K562 (cell line): Measurements from ENCODE around the gene SCAP.

Experiments used
- BRF1 ChIP-seq: IDR thresholded peaks from 3 replicates; pipeline ENCODE4 v1.6.1; 2011; ENCODE audit warnings: borderline replicate concordance, mild to moderate bottlenecking; ENCODE audit not compliant: insufficient read length; ENCODE audit errors: extremely low read depth
- JUN ChIP-seq, 2 experiments: sonication (generic) in 1 of 2; formaldehyde crosslinking in 1 of 2; IDR thresholded peaks; 2 replicates each; pipeline versions ENCODE4 v1.6.1 to v1.8.0; 2012 to 2022; ENCODE audit warnings: borderline replicate concordance in 2 of 2, mild to moderate bottlenecking in 2 of 2, improper control_type of control experiment in 1 of 2, low read depth in 1 of 2, low read length in 1 of 2, missing genetic modification reagents in 1 of 2
- KLF1 ChIP-seq: fragments of 450-650 bp; IDR thresholded peaks from 2 replicates; pipeline ENCODE4 v1.6.1; 2016; ENCODE audit warnings: missing genetic modification characterization, missing compliant biosample characterization
- PPARD ChIP-seq: fragments of 250-450 bp; sonication (Bioruptor Pico); IDR thresholded peaks from 2 replicates; pipeline ENCODE4 v1.8.0; 2022; ENCODE audit warnings: inconsistent platforms, mild to moderate bottlenecking, moderate library complexity
- SMC3 ChIP-seq: conservative IDR thresholded peaks from 2 replicates; pipeline ENCODE4 v1.6.1; 2011; ENCODE audit warnings: low read depth, low read length, improper control_type of control experiment; ENCODE audit not compliant: insufficient read depth
- ZNF175 ChIP-seq: fragments of 200-800 bp; sonication (Bioruptor generic); IDR thresholded peaks from 2 replicates; pipeline ENCODE4 v1.6.1; 2016; ENCODE audit warnings: low read depth, mild to moderate bottlenecking, missing genetic modification characterization, missing compliant biosample characterization
- ZNF644 ChIP-seq: fragments of 200-800 bp; sonication (Bioruptor generic); IDR thresholded peaks from 2 replicates; pipeline ENCODE4 v1.6.1; 2016; ENCODE audit warnings: low read depth, missing genetic modification characterization, missing compliant biosample characterization
- TF ChIP-seq, protein P1 (sequence below): fragments of 200-800 bp; sonication (Bioruptor generic); IDR thresholded peaks from 2 replicates; pipeline ENCODE4 v1.6.1; 2016; ENCODE audit warnings: missing genetic modification characterization, missing compliant biosample characterization

DNA sequence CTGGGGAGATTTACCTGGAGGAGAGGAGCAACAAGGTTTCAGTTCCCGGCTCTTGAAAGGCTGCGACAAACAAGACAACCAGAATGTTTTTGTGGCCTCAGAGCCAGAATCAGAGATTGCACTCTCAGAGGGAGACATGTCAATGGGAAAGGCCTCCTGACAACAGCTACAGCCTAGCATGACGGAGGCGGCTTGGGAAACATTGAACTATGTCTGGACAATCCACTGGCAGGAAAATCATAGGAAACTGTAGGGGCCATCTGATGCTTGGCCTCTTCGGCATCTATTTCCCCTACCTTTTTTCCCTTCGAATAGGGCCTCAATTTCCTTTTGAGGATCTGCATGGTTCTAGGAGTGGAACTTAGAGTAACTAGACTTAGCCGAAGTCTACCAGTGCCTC lies 108.1 kb downstream of the SCAP start:
- TF ChIP-seq BRF1 (no peak), PPARD (CRISPR knock-in tag) (no peak), KLF1 (tag) (no peak), SMC3 (no peak), JUN (IDR thresholded peaks at IDR 0.05; ENCODE audit: borderline replicate concordance, low read depth, low read length) (no peak), JUN (CRISPR knock-in tag; IDR thresholded peaks at IDR 0.05; ENCODE audit: borderline replicate concordance) (no peak), ZNF175 (CRISPR knock-in tag) (no peak), ZNF644 (tag) (no peak)
- TF ChIP-seq, protein P1, sequence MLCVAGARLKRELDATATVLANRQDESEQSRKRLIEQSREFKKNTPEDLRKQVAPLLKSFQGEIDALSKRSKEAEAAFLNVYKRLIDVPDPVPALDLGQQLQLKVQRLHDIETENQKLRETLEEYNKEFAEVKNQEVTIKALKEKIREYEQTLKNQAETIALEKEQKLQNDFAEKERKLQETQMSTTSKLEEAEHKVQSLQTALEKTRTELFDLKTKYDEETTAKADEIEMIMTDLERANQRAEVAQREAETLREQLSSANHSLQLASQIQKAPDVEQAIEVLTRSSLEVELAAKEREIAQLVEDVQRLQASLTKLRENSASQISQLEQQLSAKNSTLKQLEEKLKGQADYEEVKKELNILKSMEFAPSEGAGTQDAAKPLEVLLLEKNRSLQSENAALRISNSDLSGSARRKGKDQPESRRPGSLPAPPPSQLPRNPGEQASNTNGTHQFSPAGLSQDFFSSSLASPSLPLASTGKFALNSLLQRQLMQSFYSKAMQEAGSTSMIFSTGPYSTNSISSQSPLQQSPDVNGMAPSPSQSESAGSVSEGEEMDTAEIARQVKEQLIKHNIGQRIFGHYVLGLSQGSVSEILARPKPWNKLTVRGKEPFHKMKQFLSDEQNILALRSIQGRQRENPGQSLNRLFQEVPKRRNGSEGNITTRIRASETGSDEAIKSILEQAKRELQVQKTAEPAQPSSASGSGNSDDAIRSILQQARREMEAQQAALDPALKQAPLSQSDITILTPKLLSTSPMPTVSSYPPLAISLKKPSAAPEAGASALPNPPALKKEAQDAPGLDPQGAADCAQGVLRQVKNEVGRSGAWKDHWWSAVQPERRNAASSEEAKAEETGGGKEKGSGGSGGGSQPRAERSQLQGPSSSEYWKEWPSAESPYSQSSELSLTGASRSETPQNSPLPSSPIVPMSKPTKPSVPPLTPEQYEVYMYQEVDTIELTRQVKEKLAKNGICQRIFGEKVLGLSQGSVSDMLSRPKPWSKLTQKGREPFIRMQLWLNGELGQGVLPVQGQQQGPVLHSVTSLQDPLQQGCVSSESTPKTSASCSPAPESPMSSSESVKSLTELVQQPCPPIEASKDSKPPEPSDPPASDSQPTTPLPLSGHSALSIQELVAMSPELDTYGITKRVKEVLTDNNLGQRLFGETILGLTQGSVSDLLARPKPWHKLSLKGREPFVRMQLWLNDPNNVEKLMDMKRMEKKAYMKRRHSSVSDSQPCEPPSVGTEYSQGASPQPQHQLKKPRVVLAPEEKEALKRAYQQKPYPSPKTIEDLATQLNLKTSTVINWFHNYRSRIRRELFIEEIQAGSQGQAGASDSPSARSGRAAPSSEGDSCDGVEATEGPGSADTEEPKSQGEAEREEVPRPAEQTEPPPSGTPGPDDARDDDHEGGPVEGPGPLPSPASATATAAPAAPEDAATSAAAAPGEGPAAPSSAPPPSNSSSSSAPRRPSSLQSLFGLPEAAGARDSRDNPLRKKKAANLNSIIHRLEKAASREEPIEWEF = no peak
